ENCODE results near the gene RPL39.

RPL39 gene

GRCh38 chrX:119778829-119779228 is 12.6 kb downstream of the RPL39 start:
- no peak for TF ChIP-seq SIN3A (IDR thresholded peaks at IDR 0.05; ENCODE audit: borderline replicate concordance, insufficient read depth, low read length)
- no peak for TF ChIP-seq POLR2AphosphoS5 (IDR thresholded peaks at IDR 0.05; ENCODE audit: low read depth, low read length)
- no peak for TF ChIP-seq TAF1 (IDR thresholded peaks at IDR 0.05; ENCODE audit: borderline replicate concordance, insufficient read depth, low read length)
- no peak for TF ChIP-seq FOXP2 (optimal IDR thresholded peaks at IDR 0.05; ENCODE audit: borderline replicate concordance, extremely low read depth, extremely low read length, insufficient read depth)
- TF ChIP-seq REST (IDR thresholded peaks at IDR 0.05; ENCODE audit: insufficient read depth in 1 of 2, low read depth in 2 of 2, low read length in 2 of 2) = no peak

GRCh38 chrX:119775517-119776238 is 15.8 kb downstream of the RPL39 start:
- no peak for TF ChIP-seq SIN3A (IDR thresholded peaks at IDR 0.05; ENCODE audit: borderline replicate concordance, insufficient read depth, low read length)
- no peak for TF ChIP-seq REST (IDR thresholded peaks at IDR 0.05; ENCODE audit: insufficient read depth in 1 of 2, low read depth in 2 of 2, low read length in 2 of 2)
- TF ChIP-seq FOXP2 (optimal IDR thresholded peaks at IDR 0.05; ENCODE audit: borderline replicate concordance, extremely low read depth, extremely low read length, insufficient read depth) = no peak
- no peak for TF ChIP-seq POLR2AphosphoS5 (IDR thresholded peaks at IDR 0.05; ENCODE audit: low read depth, low read length)
- TF ChIP-seq TAF1 (IDR thresholded peaks at IDR 0.05; ENCODE audit: borderline replicate concordance, insufficient read depth, low read length) = no peak

- TF ChIP-seq FOXP2 (optimal IDR thresholded peaks at IDR 0.05; ENCODE audit: borderline replicate concordance, extremely low read depth, extremely low read length, insufficient read depth) (no peak), POLR2AphosphoS5 (IDR thresholded peaks at IDR 0.05; ENCODE audit: low read depth, low read length) (no peak), SIN3A (IDR thresholded peaks at IDR 0.05; ENCODE audit: borderline replicate concordance, insufficient read depth, low read length) (no peak), TAF1 (IDR thresholded peaks at IDR 0.05; ENCODE audit: borderline replicate concordance, insufficient read depth, low read length) (no peak), REST (IDR thresholded peaks at IDR 0.05; ENCODE audit: insufficient read depth in 1 of 2, low read depth in 2 of 2, low read length in 2 of 2) (no peak)
Observed at GRCh38 chrX:119763836-119764387, 27.5 kb downstream of the RPL39 start.

GRCh38 chrX:119763181-119763580 is 28.2 kb downstream of the RPL39 start:
- no peak for TF ChIP-seq SIN3A (IDR thresholded peaks at IDR 0.05; ENCODE audit: borderline replicate concordance, insufficient read depth, low read length)
- TF ChIP-seq FOXP2 (optimal IDR thresholded peaks at IDR 0.05; ENCODE audit: borderline replicate concordance, extremely low read depth, extremely low read length, insufficient read depth) = no peak
- no peak for TF ChIP-seq POLR2AphosphoS5 (IDR thresholded peaks at IDR 0.05; ENCODE audit: low read depth, low read length)

GRCh38 chrX:119762718-119763117 is 28.7 kb downstream of the RPL39 start:
- TF ChIP-seq FOXP2 (optimal IDR thresholded peaks at IDR 0.05; ENCODE audit: borderline replicate concordance, extremely low read depth, extremely low read length, insufficient read depth) = no peak
- TF ChIP-seq REST (IDR thresholded peaks at IDR 0.05; ENCODE audit: insufficient read depth in 1 of 2, low read depth in 2 of 2, low read length in 2 of 2) = no peak
- TF ChIP-seq POLR2AphosphoS5 (IDR thresholded peaks at IDR 0.05; ENCODE audit: low read depth, low read length) = no peak
- no peak for TF ChIP-seq TAF1 (IDR thresholded peaks at IDR 0.05; ENCODE audit: borderline replicate concordance, insufficient read depth, low read length)
- TF ChIP-seq SIN3A (IDR thresholded peaks at IDR 0.05; ENCODE audit: borderline replicate concordance, insufficient read depth, low read length) = no peak

Measured in PFSK-1 (cell line).